HG02759 (cell line): ENCODE data around the gene CORO2B.

Experiments
- ATAC-seq: cut with Tn5 transposase; IDR thresholded peaks from one replicate; pipeline ENCODE4 v1.9.1; 2021; ENCODE audit warnings: mild to moderate bottlenecking, moderate library complexity; ENCODE audit not compliant: unreplicated experiment

The CORO2B gene

DNA sequence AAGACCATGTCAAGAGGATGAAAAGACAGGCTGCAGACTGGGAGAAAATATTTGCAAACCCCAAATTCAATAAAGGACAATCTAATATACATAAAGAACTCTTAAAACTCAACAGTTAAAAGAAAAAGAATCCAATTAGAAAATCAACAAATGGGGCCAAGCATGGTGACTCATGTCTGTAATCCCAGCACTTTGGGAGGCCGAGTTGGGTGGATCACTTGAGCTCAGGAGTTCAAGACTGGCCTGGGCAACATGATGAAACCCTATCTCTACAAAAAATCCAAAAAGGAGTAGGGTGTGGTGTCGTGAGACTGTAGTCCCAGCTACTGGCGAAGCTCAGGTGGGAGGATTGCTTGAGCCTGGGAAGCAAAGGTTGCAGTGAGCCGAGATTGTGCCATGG, 184.3 kb downstream of the CORO2B start:
- no peak for ATAC-seq

- ATAC-seq = no peak
Measured at GRCh38 chr15:68764090-68764489, 185.3 kb downstream of the CORO2B start.

- no peak for ATAC-seq
Measured at GRCh38 chr15:68765602-68766368, 187.0 kb downstream of the CORO2B start.

DNA sequence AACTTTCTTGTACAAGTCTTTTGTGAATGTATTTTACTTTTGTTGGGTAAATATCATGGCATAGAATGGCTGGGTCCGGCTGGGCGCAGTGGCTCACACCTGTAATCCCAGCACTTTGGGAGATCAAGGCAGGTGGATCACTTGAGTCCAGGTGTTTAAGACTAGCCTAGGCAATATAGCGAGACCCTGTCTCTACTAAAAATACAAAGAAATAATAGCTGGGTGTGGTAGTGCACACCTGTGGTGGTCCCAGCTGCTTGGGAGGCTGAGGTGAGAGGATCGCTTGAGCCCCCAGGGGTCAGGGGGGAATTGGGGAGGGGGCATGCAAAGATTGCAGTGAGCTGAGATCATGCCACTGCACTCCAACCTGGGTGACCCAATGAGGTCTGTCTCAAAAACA, 189.0 kb downstream of the CORO2B start:
- no peak for ATAC-seq

- ATAC-seq = no peak
Measured at GRCh38 chr15:68768321-68768720, 189.5 kb downstream of the CORO2B start.

- no peak for ATAC-seq
Measured at GRCh38 chr15:68769702-68770101, 190.9 kb downstream of the CORO2B start.

DNA sequence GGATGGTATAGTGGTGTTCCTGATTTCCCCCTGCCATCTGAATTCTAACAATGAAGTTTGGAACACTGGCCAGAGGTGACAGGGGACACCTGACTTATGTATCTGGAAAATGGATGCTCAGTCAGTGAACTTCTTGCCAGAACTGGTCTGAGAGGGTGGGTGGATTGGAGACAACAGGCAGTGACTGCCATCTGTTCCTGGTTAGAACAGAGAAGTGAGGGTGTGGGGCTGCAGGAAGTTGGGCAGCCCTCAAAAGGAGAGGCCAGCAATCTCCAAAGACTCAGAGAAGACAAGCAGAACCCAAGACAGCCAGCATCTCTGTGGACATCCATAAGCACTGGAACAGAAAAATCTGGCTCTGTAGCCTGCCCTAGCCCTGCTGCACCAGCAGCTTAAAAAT, 191.4 kb downstream of the CORO2B start:
- ATAC-seq = no peak

DNA sequence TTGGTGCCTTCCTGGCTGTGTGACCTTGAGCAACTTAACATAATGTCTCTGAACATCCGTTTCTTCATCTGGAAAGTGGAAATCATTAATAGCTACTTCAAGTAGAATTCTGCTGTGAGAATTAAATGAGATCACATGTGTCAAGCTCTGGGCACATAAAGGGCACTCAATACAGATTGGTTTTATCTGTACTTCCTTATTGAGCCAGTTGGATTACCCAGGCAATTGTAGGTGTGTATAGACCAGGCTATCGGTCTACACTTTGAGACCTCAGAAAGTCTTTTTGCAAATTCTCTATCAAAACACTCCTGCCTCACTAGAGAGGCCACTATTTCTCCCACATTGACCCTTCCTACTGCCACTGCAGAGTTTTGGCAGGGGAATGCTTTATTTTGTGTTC, 194.2 kb downstream of the CORO2B start:
- ATAC-seq = no peak

DNA sequence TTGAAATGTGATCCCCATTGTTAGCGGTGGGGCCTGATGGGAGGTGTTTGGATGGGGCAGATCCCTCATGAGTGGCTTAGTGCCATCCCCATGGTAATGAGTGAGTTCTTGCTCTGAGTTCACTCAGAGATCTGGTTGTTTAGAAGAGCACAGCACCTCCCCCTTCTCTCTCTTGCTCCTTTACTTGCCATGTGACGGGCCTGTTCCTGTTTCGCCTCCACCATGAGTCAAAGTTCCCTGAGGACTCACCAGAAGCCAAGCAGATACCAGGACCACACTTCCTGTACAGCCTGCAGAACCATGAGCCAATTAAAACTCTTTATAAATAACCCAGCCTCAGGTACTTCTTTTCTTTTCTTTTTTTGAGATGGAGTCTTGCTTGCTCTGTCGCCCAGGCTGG, 195.3 kb downstream of the CORO2B start:
- no peak for ATAC-seq

DNA sequence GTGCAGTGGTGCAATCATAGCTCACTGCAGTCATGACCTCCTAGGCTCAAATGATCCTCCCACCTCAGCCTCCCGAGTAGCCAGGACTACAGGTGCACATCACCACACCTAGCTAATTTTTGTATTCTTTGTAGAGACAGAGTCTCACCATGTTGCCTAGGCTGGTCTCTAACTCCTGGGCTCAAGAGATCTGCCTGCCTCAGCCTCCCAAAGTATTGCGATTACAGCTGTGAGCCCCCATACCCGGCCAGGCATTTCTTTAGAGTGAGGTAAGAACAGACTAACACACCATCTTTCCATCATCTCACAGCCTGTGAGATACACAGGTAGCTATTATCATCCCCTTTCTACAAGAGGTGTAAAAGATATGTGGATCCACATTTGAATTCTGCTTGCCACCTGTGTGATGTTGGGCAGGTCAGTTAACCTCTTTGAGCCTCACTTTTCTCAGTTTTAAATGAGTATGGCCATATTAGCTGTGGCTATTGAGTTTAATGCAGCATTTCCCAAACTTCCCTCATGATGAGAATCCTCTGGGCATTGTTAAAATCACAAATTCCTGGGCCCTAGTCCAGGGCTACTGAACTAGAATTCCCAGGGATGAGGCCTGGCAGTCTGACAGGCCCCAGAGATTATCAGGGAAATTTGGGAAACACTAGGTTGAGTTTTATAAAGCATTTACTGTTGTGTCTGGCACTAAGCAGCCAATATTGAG, 195.9 kb downstream of the CORO2B start:
- no peak for ATAC-seq

GRCh38 chr15:68775236-68775577, 196.4 kb downstream of the CORO2B start:
- ATAC-seq = no peak

- ATAC-seq = no peak
Measured at GRCh38 chr15:68775671-68776476, 197.1 kb downstream of the CORO2B start.

DNA sequence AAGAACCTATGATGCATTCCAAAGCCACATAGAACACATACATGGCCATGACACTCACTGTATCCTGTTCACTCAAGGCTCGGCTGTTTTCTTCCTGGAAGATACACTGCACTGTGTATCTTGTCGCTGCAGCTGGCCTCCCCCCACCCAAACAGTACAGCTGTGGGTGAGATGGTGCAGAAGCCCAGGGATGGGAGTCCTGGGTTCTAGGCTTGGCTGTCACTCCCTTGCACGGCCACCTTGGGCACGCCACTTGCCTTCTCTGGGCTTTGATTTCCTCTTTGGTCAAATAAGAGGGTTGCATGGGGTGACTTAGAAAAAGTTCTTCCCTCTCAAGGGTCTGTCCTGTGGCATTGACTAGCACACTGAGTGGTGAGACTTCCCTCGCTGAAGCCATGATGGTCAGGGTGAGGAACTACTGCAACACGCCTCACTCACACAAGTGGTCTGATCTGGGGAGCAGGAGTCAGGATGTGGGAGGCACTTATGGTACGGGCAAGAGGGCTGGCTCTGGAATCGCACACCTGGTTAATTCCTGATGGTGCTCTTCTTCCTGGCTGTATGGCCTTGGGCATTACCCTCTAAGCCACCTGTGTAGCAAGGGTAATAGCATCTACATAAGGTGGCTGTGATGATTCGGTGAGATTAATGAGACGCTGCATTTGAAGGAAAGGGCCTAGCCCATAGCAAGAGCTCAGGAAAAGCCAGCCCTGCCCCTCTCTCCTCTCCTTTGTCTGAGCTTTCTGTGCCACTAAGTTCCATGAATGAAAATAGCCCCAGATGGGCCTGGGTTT, 197.9 kb downstream of the CORO2B start:
- ATAC-seq = no peak
